ENCODE results near the gene BTG2.

The BTG2 gene

DNA sequence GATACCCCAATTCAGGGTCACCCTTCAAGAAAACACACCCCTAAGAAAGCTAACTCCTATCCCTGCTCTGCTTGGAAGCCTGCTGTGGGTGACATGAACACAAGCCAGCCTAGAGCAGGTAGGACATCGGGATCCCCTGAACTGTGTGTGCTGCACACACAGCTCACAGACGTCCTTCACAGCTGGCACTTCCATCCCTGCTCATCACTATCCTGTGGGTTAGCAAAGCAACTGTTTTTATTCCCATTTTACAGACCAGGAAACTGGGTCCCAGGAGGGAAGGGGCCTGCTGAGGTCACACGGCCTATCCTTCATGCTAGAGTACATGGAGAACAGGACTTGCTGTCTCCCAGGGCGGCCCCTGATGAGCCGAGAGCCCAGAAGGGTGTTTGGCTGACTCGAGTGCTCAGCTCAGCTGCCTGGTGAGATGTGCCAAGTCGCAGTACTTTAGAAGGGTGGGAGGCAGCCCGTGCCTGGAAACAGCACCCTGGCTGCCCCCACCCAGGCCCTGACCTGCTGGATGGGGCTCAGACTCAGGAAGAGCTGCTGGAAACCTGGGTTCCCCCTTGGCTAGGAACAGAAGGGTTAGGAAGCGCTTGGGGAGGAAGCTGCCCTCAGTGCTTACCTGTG lies 28.3 kb upstream of the BTG2 start:
- no peak for DNase-seq

DNA sequence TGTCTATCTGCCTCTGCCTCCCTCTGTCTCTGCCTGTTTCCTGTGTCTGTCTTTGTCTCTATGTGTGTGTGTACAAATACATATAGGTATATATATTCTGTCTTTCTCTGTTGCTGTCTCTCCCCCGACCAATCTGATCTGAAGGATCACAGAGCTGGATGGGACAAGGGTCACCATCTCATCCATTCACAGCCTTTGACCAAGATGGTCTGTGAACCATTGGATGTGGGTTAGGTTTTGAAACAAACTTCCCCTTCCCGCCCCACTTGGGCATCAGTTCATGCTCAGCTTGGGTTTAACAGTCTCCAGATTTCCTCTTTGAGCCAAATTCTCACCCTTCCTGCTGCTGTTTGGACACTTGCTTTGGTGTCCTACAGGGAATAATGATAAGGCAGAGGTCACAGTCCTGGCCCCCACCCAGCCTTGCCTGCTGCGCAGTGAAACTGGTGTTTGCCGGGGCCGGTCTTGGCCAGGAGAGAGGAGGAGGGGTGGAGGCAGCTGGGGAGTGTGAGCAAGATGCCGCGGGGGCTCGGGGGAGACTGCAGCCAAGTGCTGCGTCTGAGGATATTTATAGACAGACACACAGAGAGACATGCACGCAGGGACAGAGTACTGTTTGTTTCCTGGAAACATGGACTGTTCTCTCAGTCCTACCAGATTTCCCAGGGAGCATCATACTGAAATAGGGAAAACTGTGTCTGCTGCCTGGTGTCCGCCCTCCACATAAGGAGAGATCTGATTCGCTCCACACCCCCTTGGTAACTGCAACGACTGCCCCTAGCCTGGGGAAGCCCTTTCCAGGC lies 27.0 kb upstream of the BTG2 start:
- DNase-seq: no peak

DNA sequence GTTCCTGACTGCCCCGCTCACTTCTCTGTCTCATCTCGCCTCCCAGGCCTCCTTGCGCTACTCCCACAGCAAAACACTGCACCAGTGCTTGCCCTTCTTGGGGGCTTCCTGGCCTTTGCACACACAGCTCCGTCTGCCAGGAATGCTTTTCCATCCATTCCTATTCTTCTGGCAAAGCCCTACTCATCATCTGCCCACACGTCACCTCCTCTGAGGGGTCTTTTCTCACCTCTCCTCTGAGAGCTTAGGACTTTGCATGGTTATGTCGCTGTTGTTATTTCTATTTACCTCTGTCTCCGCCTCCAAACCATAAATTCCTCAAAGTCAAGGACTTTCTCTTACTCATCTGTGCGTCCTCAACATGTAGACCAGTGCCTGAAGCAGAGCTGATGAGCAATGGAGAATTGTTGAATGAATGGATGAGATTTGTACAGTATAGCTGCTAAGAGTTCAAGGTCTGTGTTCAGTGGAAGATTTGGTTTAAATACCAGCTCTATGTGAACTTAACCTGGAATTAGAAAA lies 26.4 kb upstream of the BTG2 start:
- no peak for DNase-seq

DNA sequence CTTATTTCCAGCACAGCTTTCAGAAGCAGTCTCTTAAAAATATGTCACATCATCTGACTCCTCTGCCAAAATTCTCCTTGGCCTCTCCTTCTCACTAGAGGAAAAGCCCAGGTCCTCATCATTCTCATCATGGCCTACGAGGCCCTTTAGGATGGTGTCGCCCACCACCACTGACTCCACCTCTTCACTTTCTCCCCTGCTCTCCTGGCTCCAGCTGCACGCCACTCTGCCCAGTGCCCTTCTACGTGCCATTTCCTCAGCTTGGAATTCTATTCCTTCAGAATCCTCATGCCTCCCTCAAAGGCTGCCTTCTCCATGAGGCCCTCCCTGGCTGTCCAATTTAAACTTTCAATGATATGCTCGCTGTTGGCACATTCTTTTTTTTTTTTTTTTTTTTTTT lies 25.3 kb upstream of the BTG2 start:
- DNase-seq: no peak

DNA sequence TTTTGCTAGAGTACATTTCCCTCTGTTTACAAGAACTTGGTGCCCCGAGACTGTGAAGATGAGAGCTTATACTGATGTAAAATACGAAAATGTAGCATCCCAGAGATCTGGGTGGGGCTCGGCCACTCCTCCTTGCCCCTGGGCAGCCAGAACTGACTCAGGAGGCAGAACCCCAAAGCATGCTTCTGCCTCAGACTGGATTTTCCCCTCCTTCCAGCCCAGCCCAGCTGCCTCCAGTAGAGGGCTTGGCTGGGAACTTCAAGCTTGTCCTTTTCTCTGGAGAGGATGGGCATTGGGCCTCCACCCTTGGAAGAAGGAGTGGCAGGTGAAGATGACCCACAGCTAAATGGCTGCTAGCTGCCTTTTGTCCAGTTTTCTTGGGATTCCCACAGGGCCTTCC lies 24.3 kb upstream of the BTG2 start:
- DNase-seq: no peak

DNA sequence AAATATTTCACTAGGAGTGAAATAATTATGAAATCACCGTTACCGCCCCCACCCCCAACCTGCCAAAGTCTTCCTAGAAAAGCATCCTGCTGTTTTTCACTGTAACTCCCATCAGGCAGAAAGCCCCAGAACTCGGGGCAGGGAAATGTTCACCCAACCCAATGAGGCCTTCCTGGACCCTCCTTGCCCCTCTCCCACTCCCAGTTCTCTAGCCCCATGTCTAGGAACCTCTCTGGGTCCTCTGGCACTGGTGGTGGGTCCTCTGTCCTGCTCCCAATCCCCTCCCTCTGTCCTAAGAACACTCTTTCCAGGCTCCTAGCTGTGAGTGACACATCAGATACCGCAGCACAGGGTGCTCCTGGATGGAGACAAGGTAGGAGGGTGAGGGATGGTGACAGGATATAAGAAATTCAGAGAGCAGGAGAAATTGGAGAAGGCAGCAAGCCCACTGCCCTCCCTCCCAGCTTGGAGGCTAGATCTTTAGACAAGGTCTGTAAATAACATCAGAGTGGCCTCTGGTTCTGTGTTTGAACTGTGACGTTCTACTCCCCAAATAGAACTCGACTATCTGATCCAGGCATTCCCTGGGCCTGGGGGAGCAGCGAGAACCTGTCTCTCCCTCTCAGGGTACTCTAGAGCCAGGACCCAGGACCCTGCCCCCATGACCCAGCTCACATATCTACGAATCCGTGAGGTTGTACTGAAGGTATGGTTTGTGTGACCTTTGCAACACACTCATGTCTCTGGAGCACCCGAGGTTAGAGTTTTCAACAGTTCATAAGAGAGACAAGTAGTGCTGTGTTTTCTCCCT lies 23.3 kb upstream of the BTG2 start:
- no peak for DNase-seq

DNA sequence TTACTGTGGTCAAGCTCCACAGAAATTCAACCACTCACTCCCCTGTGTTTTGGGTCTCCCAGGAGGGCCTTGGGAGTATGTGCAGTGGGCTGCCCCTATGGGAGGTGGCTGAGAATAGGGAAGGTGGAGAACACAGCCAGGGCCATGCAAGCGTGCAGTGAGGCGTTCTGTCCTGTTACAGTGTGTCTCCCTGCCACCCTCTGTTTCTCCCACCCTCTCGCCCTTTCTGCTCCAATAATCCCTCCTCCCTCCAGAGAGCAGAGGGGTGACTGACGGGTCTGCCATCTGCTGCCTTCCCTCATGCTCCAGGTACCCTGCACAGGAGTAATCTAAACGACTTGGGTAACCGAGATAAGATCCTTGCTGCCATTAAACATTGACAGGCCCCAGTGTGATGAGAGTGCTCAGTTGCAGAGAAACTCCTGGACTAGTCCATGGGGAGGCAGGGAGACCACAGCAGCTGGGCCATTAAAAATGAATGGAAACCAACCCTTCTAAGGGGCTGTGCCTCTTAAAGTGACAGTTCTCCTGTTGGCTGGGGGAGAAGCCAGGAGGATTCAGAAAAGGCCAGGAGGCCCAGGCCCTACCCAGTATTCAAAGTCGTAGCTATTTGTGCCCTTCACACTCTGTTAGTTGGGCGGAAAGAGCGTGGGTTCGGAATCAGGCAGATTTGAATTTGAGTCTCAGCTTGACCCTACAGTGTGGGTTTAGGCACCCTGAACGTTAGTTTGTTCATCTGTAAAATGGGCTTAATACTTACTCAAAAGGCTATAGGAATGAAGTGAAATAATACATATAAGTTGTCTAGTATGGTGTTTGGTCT lies 22.4 kb upstream of the BTG2 start:
- DNase-seq: no peak

DNA sequence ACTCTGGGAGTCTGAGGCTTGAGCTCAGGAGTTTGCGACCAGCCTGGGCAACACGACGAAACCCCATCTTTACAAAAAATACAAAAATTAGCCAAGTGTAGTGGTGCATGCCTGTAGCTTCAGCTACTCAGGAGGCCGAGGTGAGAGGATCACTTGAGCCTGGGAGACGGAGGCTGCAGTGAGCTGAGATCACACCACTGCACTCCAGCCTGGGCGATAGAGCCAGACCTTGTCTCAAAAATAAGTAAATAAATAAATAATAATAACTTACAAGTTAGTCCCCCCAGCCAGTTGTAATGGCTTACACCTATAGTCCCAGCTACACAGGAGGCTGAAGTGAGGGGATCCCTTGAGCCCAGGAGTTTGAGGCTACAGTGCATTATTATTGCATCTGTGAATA lies 21.7 kb upstream of the BTG2 start:
- no peak for DNase-seq

DNA sequence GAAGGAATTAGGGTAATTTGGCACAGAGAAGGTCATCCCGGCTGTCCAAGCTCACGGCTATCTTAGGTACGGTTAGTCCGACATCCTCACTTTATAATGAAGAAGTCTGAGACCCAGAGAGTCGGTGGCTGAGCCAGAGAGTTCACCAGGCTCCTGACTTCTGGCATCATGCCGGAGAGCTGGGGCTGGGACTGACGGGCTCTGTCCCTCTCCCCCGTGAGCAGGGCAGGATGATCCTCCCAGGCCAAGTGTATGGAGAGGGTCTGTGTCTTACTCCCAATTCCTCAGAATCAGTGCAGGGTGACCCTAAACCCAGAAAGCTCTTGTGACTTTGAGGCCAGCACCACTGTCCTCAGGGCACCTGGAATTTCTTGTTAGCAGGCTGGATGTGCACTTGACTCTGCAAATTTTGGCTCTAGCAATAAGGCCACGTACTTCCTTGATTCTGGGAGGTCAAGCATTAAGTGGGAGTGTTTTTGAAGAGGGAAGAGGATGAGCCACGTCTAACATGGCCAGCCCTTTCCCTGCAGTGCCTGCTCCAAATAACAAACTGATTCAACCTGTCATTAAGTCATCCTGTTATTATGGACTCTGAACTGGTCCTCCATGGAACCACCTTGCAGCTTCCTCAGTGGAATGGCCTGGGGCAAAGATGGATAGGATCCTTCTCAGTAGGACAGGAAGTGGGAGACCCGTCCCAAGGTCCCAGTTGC lies 20.8 kb upstream of the BTG2 start:
- DNase-seq: no peak

DNA sequence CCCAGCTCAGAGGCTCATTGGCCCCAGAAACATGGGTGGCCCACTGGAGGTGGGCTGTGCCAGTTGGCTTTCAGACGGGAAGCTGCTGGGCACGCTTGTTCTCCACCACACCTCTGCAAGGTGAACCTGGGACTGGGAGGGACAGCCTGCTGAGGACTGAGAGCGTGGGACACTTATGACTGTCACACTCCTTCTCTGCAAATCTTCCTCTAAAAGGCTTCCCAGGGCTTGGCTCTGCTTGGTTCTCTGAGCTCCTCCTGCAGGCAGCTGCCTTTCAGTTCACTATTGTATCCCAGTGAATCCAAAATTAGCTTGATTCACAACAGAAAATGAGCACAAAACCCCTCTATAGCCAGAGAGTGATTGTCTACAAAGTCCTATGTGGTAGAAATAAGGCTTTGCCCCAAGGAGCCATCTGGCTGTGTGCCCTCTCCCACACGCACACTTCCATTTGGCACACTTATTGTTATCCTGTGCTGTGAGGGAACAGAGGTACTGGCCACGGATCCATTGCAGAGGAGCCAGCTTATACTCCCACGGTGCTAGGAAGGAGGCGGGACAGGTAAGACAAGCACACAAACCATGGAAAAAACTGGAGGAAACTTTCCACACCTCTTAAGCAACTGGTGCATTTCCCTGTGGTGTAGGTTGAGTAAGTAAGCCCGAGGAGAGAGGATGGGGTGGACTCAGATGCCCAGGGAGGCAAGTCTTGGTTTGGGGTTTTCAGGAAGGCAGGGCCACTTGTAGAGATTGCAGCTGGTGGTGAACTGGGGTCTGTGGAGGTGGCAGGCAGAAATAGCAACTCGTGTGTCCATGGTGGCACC lies 18.9 kb upstream of the BTG2 start:
- DNase-seq: no peak

DNA sequence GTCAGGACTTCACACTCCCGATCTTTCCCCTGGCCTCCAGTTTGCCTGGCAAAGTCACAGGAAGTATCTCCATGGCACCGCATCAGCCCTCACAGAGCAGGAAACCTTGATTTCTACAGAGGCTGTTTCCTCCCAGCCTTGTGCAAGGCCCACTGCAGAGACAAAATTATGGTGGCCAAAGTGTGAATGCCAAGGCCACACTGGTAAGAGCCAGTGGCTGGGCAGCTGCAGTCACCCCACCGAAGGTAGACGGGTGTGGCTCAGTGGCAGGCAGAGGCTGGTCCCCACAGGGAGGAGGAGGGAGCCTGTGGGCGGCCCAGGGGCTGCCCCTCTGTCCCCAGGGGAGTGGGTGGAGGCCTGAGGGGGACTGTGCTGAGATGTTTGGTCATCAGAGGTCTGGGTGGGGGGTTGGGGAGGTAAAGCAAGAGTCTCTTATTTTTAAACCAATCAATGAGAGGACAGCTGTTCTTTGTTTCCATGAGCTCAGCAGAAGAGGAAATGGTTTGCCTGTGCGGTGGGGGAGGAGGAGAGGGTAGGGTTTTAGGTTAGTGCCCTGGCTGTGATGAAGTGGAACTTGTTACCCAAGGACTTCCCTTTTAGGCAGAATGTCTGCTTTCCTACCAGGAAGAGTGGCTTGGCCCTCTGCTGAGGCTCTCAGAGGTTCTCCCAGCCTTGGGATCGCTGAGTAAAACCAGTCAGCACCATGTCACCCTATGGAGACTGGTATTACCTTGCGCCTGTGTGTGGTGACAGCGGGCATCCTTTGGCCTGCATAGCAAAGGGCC lies 18.0 kb upstream of the BTG2 start:
- DNase-seq: peak; percentile 51

DNA sequence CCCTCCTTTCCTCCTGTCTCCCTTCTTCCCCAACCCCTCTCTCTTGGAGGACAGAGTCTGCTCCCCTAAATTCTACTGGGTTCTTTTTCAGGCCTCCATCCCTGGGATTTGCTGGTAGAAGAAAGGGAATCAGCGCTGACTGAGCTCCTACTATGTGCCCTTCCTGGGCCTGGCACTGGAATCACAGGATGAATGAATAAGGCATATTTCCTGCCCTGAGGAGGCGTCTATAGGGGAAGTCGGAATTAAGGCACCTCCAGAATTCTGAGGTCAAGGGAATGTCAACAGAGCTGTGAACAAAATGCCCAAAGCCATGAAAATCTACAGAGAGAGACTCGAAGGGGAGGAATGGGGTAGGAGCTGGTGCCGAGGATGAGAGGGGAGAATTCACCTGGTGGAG lies 17.4 kb upstream of the BTG2 start:
- no peak for DNase-seq

DNA sequence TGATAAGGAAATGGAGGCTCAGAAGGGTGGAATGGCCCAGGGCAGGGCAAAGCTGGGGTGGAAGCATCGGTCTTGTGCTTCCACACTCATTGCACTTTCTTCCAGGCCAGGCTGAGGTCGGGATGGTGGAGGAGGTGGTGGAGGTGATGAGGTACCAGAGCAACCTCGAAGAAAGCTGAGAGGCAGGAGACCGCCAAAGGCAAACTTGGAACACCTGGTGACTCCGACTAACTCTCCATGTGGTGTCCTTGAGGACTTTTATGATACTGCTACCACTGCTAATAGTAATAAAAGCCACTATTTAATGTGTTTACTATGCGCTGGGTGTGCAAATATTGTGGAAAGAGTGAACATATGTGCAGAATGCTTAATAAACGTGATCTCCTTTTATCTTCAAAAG lies 16.9 kb upstream of the BTG2 start:
- DNase-seq: no peak

DNA sequence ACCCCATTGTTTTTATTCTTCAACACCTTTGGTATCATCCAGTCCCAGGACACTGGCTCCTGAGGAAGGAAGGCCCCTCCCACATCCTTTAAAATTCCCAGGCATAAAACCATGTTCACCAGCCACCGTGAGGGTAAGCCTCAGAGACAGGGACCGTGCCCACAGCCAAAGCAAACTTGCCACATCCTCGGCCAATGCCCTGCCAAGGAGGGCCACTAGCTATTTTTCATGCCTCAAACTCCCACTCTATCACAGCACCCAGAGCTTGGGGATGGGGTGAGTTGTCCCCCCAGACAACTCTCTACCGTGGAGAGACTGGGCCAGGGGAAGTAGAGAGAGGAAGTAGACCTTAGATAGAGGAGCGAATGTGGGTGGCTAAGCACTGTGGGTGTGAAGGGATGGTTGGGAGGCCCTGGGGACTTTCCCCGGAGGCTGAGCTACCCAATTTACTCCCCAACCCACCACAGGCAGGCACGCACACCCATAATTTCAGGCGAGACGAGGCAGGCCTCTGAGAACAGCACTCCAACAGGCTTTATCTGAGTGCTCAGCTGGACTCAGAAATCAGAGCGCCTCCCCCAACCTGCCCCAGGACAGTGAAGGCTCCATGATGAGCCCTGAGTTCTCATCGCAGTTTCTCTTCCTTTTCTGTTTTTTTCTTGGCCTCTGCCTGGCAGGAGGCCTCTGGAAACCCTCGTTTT lies 15.9 kb upstream of the BTG2 start:
- no peak for DNase-seq

DNA sequence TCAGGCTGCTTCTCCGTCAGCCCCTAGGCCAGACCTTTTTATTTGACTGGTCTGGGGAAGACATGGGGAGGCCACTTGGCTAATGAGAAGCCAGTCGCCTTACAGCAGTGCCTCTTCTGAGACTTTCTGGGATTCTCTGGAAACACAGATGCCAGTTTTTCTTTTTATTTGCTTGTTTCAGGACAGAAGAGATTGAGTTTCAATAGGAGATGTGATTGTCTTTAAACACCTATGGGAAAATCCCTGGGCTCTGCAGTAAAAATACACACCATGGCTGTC lies 15.4 kb upstream of the BTG2 start:
- DNase-seq: no peak

DNA sequence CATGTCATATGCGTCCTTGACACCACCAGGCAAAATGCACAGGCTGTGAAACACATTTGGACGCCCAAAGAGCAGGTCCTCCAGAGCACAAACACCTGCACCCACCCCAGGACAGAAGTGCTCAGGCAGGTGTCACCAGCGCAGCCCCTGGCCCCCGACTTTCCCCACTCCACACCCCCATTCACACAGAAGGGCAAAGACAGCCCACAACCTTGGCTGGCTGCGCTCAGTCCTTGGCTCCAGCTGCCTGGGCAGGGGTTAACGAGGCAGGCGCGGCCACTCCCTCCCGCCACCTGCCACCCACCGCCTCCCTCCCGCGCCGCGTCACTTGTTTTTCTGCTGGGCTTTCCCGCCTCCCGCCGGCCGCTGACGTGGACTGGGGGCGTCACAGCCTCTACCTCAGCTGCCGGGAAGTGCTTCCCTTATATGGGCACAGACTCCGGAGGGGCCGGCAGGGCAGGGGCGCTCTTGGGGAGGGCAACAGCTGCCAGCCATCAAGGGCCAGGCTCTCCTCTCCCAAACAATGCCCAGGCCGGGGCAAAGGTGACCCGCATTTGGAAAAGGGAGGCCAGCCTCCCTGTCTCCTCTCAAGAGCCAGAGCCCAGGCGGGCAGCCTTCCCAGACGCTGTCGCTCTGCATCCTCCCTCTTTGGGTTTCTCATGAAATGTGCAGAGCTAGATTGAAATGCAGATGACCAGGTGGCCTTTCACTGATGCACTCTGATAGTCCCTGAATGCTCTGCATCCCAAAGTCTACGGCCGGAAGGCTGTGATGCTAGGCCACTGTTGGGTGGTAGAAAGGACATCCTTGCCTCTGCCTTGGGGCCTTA lies 14.8 kb upstream of the BTG2 start:
- DNase-seq: peak; percentile 97

DNA sequence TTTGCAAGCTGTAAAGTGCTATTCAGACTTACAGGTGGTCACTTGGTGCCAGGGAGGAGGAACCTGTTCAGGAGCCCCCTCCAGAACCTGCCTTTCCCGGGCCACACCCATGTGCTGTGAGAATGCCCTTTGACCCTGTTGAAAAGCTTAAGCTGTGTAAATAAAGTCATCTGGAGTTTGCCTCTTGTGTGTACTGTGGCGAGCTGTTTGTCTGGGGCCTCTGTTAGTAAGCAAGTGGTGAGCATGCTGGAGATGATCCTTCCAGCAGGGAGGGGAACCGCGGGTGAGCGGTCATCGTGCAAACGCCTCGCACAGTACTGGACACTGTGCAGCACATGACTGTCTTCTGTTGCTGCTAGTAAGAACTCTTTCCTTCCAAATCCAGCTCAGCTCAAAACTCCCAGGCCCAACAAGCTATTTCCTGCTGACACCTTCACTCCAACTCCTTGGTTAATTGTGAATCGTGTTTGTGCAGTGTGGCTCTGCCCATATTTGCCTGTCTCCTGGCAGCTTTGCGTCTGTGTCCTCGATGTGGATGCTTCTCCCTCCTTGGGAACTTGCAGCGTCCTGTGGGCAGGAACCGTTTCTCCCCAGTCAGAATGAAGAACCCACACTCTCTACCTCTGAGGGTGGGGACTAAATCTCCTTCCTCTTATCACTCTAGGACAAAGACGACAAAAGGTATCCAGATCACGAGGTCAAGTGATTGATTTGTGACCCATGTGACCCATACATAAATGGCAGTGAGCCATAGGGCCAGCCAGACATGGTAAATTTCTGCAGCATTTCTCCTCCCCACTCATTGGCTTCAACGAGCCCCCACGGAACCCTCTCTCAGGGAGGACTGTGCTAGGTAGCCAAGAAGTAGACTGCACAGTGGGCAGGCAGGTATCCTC lies 13.9 kb upstream of the BTG2 start:
- peak; percentile 81 for DNase-seq

DNA sequence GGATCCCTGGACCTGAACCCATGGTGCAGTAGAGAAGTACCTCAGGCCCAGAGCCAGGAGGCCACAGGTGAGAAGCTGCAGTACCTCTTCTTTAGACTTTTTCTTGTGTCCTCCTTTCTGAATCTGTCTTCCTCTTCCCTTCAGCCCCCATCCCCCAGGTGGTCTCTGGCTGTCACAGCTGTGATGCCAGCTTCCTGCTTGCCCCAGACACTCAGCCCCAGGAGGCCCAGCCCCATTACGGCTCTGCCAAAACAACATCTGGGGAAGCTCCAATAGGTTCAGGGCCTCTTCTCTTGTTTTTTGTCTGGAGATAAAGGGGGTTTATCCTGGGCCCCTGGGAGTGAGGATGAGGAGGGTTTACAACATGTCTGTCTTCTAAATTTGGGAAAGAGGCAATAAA lies 9.5 kb upstream of the BTG2 start:
- DNase-seq: no peak

All from NCI-H510A (cell line).